MM.1S (cell line): ENCODE data around the gene PPP1CA.

Experiments
- DNase-seq: peaks from one replicate; pipeline ENCODE4 v3.0.0-alpha.2; 2015
- H2AFZ ChIP-seq: fragments of 300-600 bp; sonication (generic); 2 replicates; pipeline ENCODE4 v1.6.0; 2016; ENCODE audit warnings: antibody characterized with exemption, low read length
- H3F3A ChIP-seq: fragments of 300-600 bp; sonication (generic); 2 replicates; pipeline ENCODE4 v1.6.1; 2016; ENCODE audit warnings: mild to moderate bottlenecking, antibody characterized with exemption, low read length, moderate library complexity, mixed read lengths; ENCODE audit not compliant: insufficient read depth
- H3K27ac ChIP-seq: fragments of 300-600 bp; sonication (generic); 2 replicates; pipeline ENCODE4 v1.5.1; 2016; ENCODE audit warnings: mild to moderate bottlenecking, low read length
- H3K27me3 ChIP-seq: fragments of 300-600 bp; sonication (generic); replicated peaks from 2 replicates; pipeline ENCODE4 v1.6.0; 2016; ENCODE audit warnings: low read length; ENCODE audit not compliant: insufficient read depth
- H3K36me3 ChIP-seq: fragments of 300-600 bp; sonication (generic); replicated peaks from 2 replicates; pipeline ENCODE4 v1.6.1; 2016; ENCODE audit warnings: mild to moderate bottlenecking, low read length, mixed read lengths; ENCODE audit not compliant: insufficient read depth
- H3K4me1 ChIP-seq: fragments of 300-600 bp; sonication (generic); 2 replicates; pipeline ENCODE4 v1.6.1; 2016; ENCODE audit warnings: low read length, mixed read lengths
- H3K4me2 ChIP-seq: fragments of 300-600 bp; sonication (generic); 2 replicates; pipeline ENCODE4 v1.6.0; 2016; ENCODE audit warnings: low read depth, low read length
- H3K4me3 ChIP-seq: fragments of 300-600 bp; sonication (generic); 2 replicates; pipeline ENCODE4 v1.5.1; 2016; ENCODE audit warnings: low read length, mixed read lengths
- H3K79me2 ChIP-seq: fragments of 300-600 bp; sonication (generic); 2 replicates; pipeline ENCODE4 v1.6.1; 2016; ENCODE audit warnings: mixed run types, low read length, mixed read lengths
- H3K9ac ChIP-seq: fragments of 300-600 bp; sonication (generic); 2 replicates; pipeline ENCODE4 v1.6.1; 2016; ENCODE audit warnings: low read length, mixed read lengths
- H3K9me2 ChIP-seq: fragments of 300-600 bp; sonication (generic); replicated peaks from 2 replicates; pipeline ENCODE4 v1.6.1; 2016; ENCODE audit warnings: mild to moderate bottlenecking, low read length, mixed read lengths; ENCODE audit not compliant: insufficient read depth
- H3K9me3 ChIP-seq: fragments of 300-600 bp; sonication (generic); replicated peaks from 2 replicates; pipeline ENCODE4 v1.6.1; 2016; ENCODE audit warnings: mild to moderate bottlenecking, low read length, mixed read lengths; ENCODE audit not compliant: insufficient read depth
- H4K20me1 ChIP-seq: fragments of 300-600 bp; sonication (generic); 2 replicates; pipeline ENCODE4 v1.6.1; 2016; ENCODE audit warnings: mild to moderate bottlenecking, low read length, moderate library complexity, mixed read lengths; ENCODE audit not compliant: insufficient read depth
- CTCF ChIP-seq: fragments of 300-600 bp; sonication (generic); IDR thresholded peaks from 2 replicates; pipeline ENCODE4 v1.5.1; 2016; ENCODE audit warnings: antibody characterized with exemption, low read length, mixed read lengths
- EZH2 ChIP-seq: fragments of 300-600 bp; sonication (generic); optimal IDR thresholded peaks from 2 replicates; pipeline ENCODE3; 2017; ENCODE audit warnings: low read depth, mild to moderate bottlenecking, antibody characterized with exemption, low read length, mixed read lengths
- EZH2phosphoT487 ChIP-seq: fragments of 300-600 bp; sonication (generic); IDR thresholded peaks from 2 replicates; pipeline ENCODE4 v1.6.1; 2018; ENCODE audit warnings: antibody characterized with exemption, low read length

Gene PPP1CA

GRCh38 chr11:67384851-67385366 is 16.7 kb downstream of the PPP1CA start:
- peaks cover 18% of the 10 kb centered on the region for H3K4me1 ChIP-seq
- no peak overlapping the region for H3K4me2 ChIP-seq
- no peak overlapping the region for H3K9ac ChIP-seq
- no peaks in the 10 kb centered on the region for H3K9me3 ChIP-seq
- no peaks in the 10 kb centered on the region for H3K9me2 ChIP-seq
- no peak for DNase-seq
- peaks cover 6% of the 10 kb centered on the region; the same call in 1 of the 2 replicates for H3K27me3 ChIP-seq
- no peak for TF ChIP-seq CTCF
- TF ChIP-seq EZH2phosphoT487: no peak
- no peak for TF ChIP-seq EZH2
- no peak overlapping the region for H2AFZ ChIP-seq
- H3K27ac ChIP-seq: no peak overlapping the region
- H3F3A ChIP-seq: 0 out of 2 replicates have a peak, but pooled peaks cover 4% of the 10 kb centered on the region
- no peak overlapping the region for H3K4me3 ChIP-seq
- H3K79me2 ChIP-seq: peaks cover 3% of the 10 kb centered on the region; the same call in 1 of the 2 replicates
- H4K20me1 ChIP-seq: no peaks in the 10 kb centered on the region
- no peaks in the 10 kb centered on the region for H3K36me3 ChIP-seq

- H3K36me3 ChIP-seq: no peaks in the 10 kb centered on the region
- peaks cover 13% of the 10 kb centered on the region for H3K4me1 ChIP-seq
- H3K4me2 ChIP-seq: no peak overlapping the region
- TF ChIP-seq CTCF (peak; percentile 98), EZH2 (no peak)
- no peak overlapping the region for H3K27ac ChIP-seq
- no peaks in the 10 kb centered on the region for H3K9me3 ChIP-seq
- peak; percentile 71 for DNase-seq
- H4K20me1 ChIP-seq: no peaks in the 10 kb centered on the region
- H3F3A ChIP-seq: no peaks in the 10 kb centered on the region
- H3K4me3 ChIP-seq: no peak overlapping the region
- H2AFZ ChIP-seq: 0 out of 2 replicates have a peak overlapping the region, but pooled peaks have one; percentile 51
- H3K9me2 ChIP-seq: no peaks in the 10 kb centered on the region
- peaks cover 6% of the 10 kb centered on the region; the same call in 1 of the 2 replicates for H3K27me3 ChIP-seq
- H3K9ac ChIP-seq: no peak overlapping the region
- no peaks in the 10 kb centered on the region for H3K79me2 ChIP-seq
Measured at GRCh38 chr11:67382276-67383136, 19.2 kb downstream of the PPP1CA start.

GRCh38 chr11:67381244-67381972 is 20.2 kb downstream of the PPP1CA start:
- H3K9me3 ChIP-seq: no peaks in the 10 kb centered on the region
- no peak overlapping the region; the same call in 1 of the 2 replicates for H3K9ac ChIP-seq
- peaks cover 14% of the 10 kb centered on the region for H3K27me3 ChIP-seq
- peak overlapping the region; percentile 25; the same call in 1 of the 2 replicates for H3K4me2 ChIP-seq
- no peaks in the 10 kb centered on the region for H4K20me1 ChIP-seq
- no peak overlapping the region for H3K4me3 ChIP-seq
- DNase-seq: no peak
- peaks cover 13% of the 10 kb centered on the region for H3K4me1 ChIP-seq
- H3K27ac ChIP-seq: no peak overlapping the region
- peak overlapping the region; percentile 40; the same call in 1 of the 2 replicates for H2AFZ ChIP-seq
- H3K79me2 ChIP-seq: no peaks in the 10 kb centered on the region
- no peaks in the 10 kb centered on the region for H3F3A ChIP-seq
- TF ChIP-seq EZH2 (no peak), EZH2phosphoT487 (no peak), CTCF (no peak)
- H3K36me3 ChIP-seq: no peaks in the 10 kb centered on the region
- H3K9me2 ChIP-seq: no peaks in the 10 kb centered on the region
